HEK293T (cell line): ENCODE results near the gene FAAH2.

ENCODE experiments used
- CTCF ChIA-PET: fragments of 350-600 bp; formaldehyde crosslinking; extraction: SDS; loops from one replicate; lab custom pipeline; 2021; ENCODE audit warnings: antibody characterized with exemption, inconsistent platforms; lab: Yijun Ruan, JAX
- POLR2A ChIA-PET: fragments of 350-600 bp; formaldehyde crosslinking; extraction: SDS; loops from one replicate; lab custom pipeline; 2020; ENCODE audit warnings: antibody characterized with exemption, inconsistent platforms; lab: Yijun Ruan, JAX
- DNase-seq: peaks from one replicate; pipeline ENCODE4 v3.0.0; 2012; ENCODE audit warnings: mixed read lengths; ENCODE audit errors: extremely low spot score
- ARNT ChIP-seq: fragments of 450-650 bp; IDR thresholded peaks from 2 replicates; pipeline ENCODE4 v1.6.1; 2017; ENCODE audit warnings: mild to moderate bottlenecking
- BHLHE40 ChIP-seq: fragments of 450-650 bp; IDR thresholded peaks from 2 replicates; pipeline ENCODE4 v1.6.1; 2016; ENCODE audit warnings: mild to moderate bottlenecking, moderate library complexity, borderline replicate concordance
- CTBP1 ChIP-seq: fragments of 450-650 bp; IDR thresholded peaks from 2 replicates; pipeline ENCODE4 v1.6.1; 2016; ENCODE audit warnings: borderline replicate concordance
- ELF4 ChIP-seq: fragments of 450-650 bp; IDR thresholded peaks from 2 replicates; pipeline ENCODE4 v1.6.1; 2017; ENCODE audit warnings: antibody characterized with exemption
- FOXA1 ChIP-seq: fragments of 450-650 bp; IDR thresholded peaks from 2 replicates; pipeline ENCODE4 v1.6.1; 2016; ENCODE audit warnings: mild to moderate bottlenecking
- FOXK2 ChIP-seq: fragments of 450-650 bp; IDR thresholded peaks from 2 replicates; pipeline ENCODE4 v1.6.1; 2016; ENCODE audit warnings: mild to moderate bottlenecking
- FOXM1 ChIP-seq: fragments of 450-650 bp; IDR thresholded peaks from 2 replicates; pipeline ENCODE4 v1.6.1; 2017; ENCODE audit warnings: mild to moderate bottlenecking, borderline replicate concordance
- HDGF ChIP-seq: fragments of 450-650 bp; IDR thresholded peaks from 2 replicates; pipeline ENCODE4 v1.6.1; 2017; ENCODE audit warnings: antibody characterized with exemption, borderline replicate concordance
- L3MBTL2 ChIP-seq: fragments of 450-650 bp; conservative IDR thresholded peaks from 2 replicates; pipeline ENCODE4 v1.6.1; 2016; ENCODE audit warnings: mild to moderate bottlenecking
- LEF1 ChIP-seq: fragments of 450-650 bp; IDR thresholded peaks from 2 replicates; pipeline ENCODE4 v1.6.1; 2017; ENCODE audit warnings: mild to moderate bottlenecking, borderline replicate concordance
- NFRKB ChIP-seq: fragments of 450-650 bp; IDR thresholded peaks from 2 replicates; pipeline ENCODE4 v1.6.1; 2016; ENCODE audit warnings: mild to moderate bottlenecking, moderate library complexity
- SP1 ChIP-seq: fragments of 450-650 bp; IDR thresholded peaks from 2 replicates; pipeline ENCODE4 v1.6.1; 2017
- SUZ12 ChIP-seq: fragments of 450-650 bp; IDR thresholded peaks from 2 replicates; pipeline ENCODE4 v1.6.1; 2016; ENCODE audit warnings: mild to moderate bottlenecking
- TARDBP ChIP-seq: fragments of 450-650 bp; IDR thresholded peaks from 2 replicates; pipeline ENCODE4 v1.6.1; 2016
- ZNF384 ChIP-seq: fragments of 450-650 bp; IDR thresholded peaks from 2 replicates; pipeline ENCODE4 v1.6.1; 2016
- TF ChIP-seq, protein P1 (sequence below): fragments of 450-650 bp; IDR thresholded peaks from 2 replicates; pipeline ENCODE4 v1.6.1; 2016

Gene FAAH2, protein sequence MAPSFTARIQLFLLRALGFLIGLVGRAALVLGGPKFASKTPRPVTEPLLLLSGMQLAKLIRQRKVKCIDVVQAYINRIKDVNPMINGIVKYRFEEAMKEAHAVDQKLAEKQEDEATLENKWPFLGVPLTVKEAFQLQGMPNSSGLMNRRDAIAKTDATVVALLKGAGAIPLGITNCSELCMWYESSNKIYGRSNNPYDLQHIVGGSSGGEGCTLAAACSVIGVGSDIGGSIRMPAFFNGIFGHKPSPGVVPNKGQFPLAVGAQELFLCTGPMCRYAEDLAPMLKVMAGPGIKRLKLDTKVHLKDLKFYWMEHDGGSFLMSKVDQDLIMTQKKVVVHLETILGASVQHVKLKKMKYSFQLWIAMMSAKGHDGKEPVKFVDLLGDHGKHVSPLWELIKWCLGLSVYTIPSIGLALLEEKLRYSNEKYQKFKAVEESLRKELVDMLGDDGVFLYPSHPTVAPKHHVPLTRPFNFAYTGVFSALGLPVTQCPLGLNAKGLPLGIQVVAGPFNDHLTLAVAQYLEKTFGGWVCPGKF

DNA sequence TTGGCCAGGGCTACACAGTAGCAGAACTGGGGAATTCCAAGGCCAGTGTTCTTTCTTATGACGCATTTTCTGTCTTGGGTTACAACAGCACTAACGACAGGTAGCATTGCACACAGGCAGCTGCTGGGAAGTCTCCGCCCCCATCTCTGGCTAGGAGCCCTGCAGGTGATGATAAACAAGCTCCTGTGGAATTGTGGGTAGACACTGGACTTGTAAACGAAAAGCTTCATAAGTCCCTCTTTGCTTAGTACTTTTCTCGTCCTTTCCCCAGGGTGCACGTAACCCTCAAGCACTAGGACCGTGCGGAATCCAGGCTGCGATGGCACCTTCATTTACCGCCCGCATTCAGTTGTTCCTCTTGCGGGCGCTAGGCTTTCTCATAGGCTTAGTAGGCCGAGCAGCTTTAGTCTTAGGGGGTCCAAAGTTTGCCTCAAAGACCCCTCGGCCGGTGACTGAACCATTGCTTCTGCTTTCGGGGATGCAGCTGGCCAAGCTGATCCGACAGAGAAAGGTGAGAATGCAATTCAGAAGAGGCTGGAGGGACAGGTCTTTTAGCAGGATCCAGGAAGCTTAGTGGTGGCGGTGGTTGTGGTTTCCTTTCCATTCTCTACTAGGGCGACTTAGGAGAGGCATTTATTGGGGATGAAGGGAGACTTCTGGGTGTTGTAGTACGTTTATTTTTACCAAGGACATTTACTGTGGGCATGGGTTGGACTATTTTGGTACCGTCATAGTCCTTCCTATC is at the start of gene FAAH2:
FAAH2 (plus strand) TSS at position 200 of the 745 bp plus-strand sequence; CDS start at position 320, 120 bp downstream.
- DNase-seq, result no peak
- POLR2A ChIA-PET, result no interaction called here
- no peak for TF ChIP-seq NFRKB
- no peak for TF ChIP-seq SP1
- TF ChIP-seq BHLHE40, result no peak
- no peak for TF ChIP-seq LEF1
- TF ChIP-seq ELF4, result no peak
- no peak for TF ChIP-seq FOXA1
- TF ChIP-seq L3MBTL2, result no peak
- no peak for TF ChIP-seq FOXM1
- TF ChIP-seq FOXK2, result no peak
- no peak for TF ChIP-seq HDGF
- no peak for TF ChIP-seq TARDBP
- no peak for TF ChIP-seq ZNF384
- TF ChIP-seq CTBP1, result no peak
- TF ChIP-seq, protein P1, sequence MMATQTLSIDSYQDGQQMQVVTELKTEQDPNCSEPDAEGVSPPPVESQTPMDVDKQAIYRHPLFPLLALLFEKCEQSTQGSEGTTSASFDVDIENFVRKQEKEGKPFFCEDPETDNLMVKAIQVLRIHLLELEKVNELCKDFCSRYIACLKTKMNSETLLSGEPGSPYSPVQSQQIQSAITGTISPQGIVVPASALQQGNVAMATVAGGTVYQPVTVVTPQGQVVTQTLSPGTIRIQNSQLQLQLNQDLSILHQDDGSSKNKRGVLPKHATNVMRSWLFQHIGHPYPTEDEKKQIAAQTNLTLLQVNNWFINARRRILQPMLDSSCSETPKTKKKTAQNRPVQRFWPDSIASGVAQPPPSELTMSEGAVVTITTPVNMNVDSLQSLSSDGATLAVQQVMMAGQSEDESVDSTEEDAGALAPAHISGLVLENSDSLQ, result no peak
- TF ChIP-seq SUZ12, result no peak
- no peak for TF ChIP-seq ARNT
- CTCF ChIA-PET, result interaction anchor here (1.1 kb wide), 1 partner anchor 131 kb away, joined by 4 read pairs; no protein-coding TSS in a partner anchor

DNA sequence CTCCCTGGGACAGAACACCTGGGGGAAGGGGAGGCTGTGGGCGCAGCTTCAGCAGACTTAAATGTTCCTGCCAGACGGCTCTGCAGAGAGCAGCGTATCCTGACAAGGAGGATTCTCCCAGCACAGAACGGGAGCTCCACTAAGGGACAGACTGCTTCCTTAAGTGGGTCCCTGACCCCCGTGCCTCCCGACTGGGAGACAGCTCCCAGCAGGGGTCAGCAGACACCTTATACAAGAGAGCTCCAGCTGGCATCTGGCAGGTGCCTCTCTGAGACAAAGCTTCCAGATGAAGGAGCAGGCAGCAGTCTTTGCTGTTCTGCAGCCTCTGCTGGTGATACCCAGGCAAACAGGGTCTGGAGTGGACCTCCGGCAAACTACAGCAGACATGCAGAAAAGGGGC is 44.5 kb upstream of the FAAH2 start:
- no peak for TF ChIP-seq NFRKB
- TF ChIP-seq FOXK2, result no peak
- no peak for TF ChIP-seq LEF1
- TF ChIP-seq ARNT, result no peak
- TF ChIP-seq FOXA1, result no peak
- no peak for TF ChIP-seq L3MBTL2
- TF ChIP-seq SP1, result no peak
- no peak for TF ChIP-seq FOXM1
- TF ChIP-seq CTBP1, result no peak
- no peak for TF ChIP-seq BHLHE40
- no peak for TF ChIP-seq SUZ12
- TF ChIP-seq HDGF, result no peak
- TF ChIP-seq, protein P1, result no peak
- TF ChIP-seq ZNF384, result no peak
- POLR2A ChIA-PET, result no interaction called here
- CTCF ChIA-PET, result interaction anchor here (0.7 kb wide), 1 partner anchor 109 kb away, joined by 5 read pairs; no protein-coding TSS in a partner anchor
- no peak for DNase-seq

DNA sequence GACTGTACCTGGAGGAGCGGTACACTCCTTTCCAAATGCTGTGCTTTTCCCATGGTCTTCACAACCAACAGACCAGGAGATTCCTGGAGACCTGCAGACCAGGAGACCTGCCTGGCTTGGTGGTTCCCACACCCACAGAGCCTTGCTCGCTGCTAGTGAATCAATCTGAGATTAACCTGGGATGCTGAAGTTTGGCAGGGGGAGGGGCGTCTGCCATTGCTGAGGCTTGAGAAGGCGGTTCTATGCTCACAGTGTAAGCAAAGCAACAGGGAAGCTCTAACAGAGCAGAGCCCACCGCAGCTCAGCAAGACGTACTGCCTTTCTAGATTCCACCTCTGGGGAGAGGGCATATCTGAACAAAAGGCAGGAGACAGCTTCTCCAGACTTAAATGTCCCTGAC is 34.5 kb upstream of the FAAH2 start:
- no peak for DNase-seq
- ChIA-PET POLR2A (no interaction called here), CTCF (no interaction called here)
- no peak for TF ChIP-seq FOXK2
- no peak for TF ChIP-seq SP1
- TF ChIP-seq LEF1, result no peak
- TF ChIP-seq BHLHE40, result no peak
- TF ChIP-seq, protein P1, result no peak
- TF ChIP-seq FOXA1, result no peak
- TF ChIP-seq TARDBP, result no peak

DNA sequence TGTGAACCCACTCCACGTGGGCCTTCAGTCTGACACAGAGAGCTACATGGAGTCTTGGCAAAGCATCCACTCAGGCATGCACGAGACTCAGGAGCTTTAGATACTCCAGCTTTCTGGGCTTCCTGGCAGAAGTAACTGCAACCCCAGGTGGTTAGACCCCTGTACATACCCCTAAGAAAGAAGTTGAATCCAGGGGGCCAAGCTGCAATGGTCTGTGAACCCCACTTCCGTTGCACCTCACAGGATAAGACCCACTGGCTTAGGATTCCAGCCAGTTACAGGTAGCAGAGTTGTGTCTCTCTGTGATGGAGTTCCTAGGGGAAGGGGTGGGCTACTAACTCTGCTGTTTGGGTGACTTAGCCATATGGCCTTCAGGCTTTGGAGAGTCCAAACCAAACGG is 21.4 kb upstream of the FAAH2 start:
- ChIA-PET CTCF (no interaction called here), POLR2A (no interaction called here)
- DNase-seq, result no peak
- TF ChIP-seq SUZ12 (no peak), BHLHE40 (no peak), TARDBP (no peak), HDGF (no peak), ARNT (no peak), FOXK2 (no peak)

DNA sequence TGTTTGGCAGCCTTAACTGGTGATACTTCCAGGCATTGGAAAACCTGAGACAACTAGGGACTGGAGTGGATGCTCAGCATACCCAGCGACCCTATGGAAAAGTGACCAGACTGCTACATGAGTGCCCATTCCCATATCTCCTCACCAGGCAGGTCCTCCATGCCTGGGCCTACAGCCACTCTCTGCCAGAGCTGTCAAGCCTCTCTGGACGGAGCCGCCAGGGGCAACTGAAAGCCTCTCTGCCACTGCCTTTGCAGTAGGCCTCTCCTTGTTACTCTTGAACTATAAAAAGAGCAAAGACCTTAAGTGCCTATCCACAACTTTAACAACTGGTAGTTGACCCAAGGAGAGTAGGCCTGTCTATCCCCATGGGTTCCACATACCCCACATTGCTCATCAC is 20.2 kb upstream of the FAAH2 start:
- ChIA-PET POLR2A (no interaction called here), CTCF (no interaction called here)
- DNase-seq, result no peak
- TF ChIP-seq FOXA1 (no peak), L3MBTL2 (no peak)

DNA sequence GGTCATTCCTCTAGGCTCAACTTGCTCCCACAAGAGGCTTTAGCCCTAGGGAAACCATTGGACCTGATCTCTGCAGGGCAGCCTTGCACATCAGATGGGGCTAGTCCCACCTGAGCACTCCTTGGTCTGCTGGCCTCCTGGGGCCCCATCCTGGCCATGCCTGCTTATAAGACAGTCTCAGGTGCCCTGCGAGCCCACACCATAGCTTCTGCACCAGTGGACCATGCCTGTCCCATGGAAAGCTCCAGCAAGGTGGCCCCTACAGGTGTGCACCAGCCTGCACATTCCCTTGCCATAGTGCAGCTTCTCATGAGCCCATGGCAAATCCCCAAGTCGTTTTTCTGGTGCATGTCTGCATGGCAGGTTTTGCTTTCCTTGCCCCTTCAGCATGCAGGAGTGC is 19.6 kb upstream of the FAAH2 start:
- CTCF ChIA-PET, result no interaction called here
- POLR2A ChIA-PET, result no interaction called here
- no peak for TF ChIP-seq NFRKB
- no peak for TF ChIP-seq HDGF
- TF ChIP-seq, protein P1, result no peak
- TF ChIP-seq ZNF384, result no peak
- no peak for TF ChIP-seq SP1
- TF ChIP-seq BHLHE40, result no peak
- no peak for TF ChIP-seq FOXA1
- DNase-seq, result no peak
